Activated T-helper 1 cell treated with anti-CD3 and anti-CD28 coated beads, Interleukin-2, amount 50 U/mL, for 16 hours (primary cell): ENCODE data around the gene ZFP36L2.
A peak's percentile ranks its signal among the peaks of the same experiment; 100 is the strongest.

ENCODE experiments used
- DNase-seq, 2 donors: peaks; one replicate each; pipeline ENCODE4 v3.0.0-alpha.2; 2020; ENCODE audit warnings: low read depth in 1 of 2, low spot score in 1 of 2

Gene ZFP36L2

GRCh38 chr2:43188561-43189386 lies 37.6 kb downstream of the ZFP36L2 start:
- DNase-seq: no peak

GRCh38 chr2:43186679-43187374 lies 39.6 kb downstream of the ZFP36L2 start:
- DNase-seq: no peak

GRCh38 chr2:43186321-43186678 lies 40.1 kb downstream of the ZFP36L2 start:
- DNase-seq: no peak

GRCh38 chr2:43185146-43185545 lies 41.3 kb downstream of the ZFP36L2 start:
- no peak for DNase-seq

- peak in 1 of 2 donors; percentile 42 for DNase-seq
Observed at GRCh38 chr2:43184339-43184895, 42.0 kb downstream of the ZFP36L2 start.

GRCh38 chr2:43183743-43184142 lies 42.7 kb downstream of the ZFP36L2 start:
- DNase-seq: no peak

GRCh38 chr2:43180897-43181296 lies 45.5 kb downstream of the ZFP36L2 start:
- no peak for DNase-seq

- no peak for DNase-seq
Observed at GRCh38 chr2:43179942-43180341, 46.5 kb downstream of the ZFP36L2 start.

GRCh38 chr2:43178602-43179542 lies 47.5 kb downstream of the ZFP36L2 start:
- no peak for DNase-seq

GRCh38 chr2:43178055-43178598 lies 48.3 kb downstream of the ZFP36L2 start:
- no peak for DNase-seq

- no peak for DNase-seq
Observed at GRCh38 chr2:43176449-43176848, 50.0 kb downstream of the ZFP36L2 start.

GRCh38 chr2:43175876-43176275 lies 50.5 kb downstream of the ZFP36L2 start:
- DNase-seq: no peak

GRCh38 chr2:43175020-43175441 lies 51.4 kb downstream of the ZFP36L2 start:
- no peak for DNase-seq

- peak; percentile 49 to 69 for DNase-seq
Observed at GRCh38 chr2:43174368-43174916, 52.0 kb downstream of the ZFP36L2 start.
